T47D (cell line): Measurements from ENCODE around the gene HPS1.

ENCODE experiments used
- DNase-seq, 2 experiments: peaks; one replicate each; pipeline versions ENCODE4 v3.0.0 to v3.0.0-alpha.2; 2011 to 2012; ENCODE audit warnings: low read depth in 1 of 2, low spot score in 1 of 2
- JUND ChIP-seq: IDR thresholded peaks from 2 replicates; pipeline ENCODE4 v1.6.1; 2012; ENCODE audit warnings: low read depth
- in situ Hi-C: cut with HindIII; loops from 2 replicates; pipeline ENCODE4 v1.10.0; 2016; ENCODE audit warnings: low sequenced_read_pairs, low pct_unique_long_range_greater_than_20kb

The HPS1 gene

DNA sequence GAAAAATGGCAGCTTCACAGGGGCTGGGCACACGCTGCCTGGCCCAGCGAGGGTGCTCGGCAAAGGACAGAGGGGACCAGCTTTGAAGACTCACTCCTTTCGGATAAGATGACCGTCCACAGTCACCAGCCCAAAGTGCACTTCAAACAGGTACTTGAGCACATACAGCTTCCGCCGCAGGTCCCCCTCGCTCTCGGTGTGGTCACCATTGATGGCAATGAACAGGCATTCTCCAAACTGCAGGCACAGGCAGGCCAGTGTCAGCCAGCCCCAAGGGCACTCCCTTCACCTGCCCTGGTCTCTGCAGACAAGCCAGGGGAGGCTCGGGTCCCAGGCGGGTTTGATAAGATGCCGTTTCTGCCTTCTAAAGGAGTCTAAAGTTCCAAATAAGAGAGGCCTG, 11.6 kb downstream of the HPS1 start:
- no peak for TF ChIP-seq JUND
- no peak for DNase-seq
- in situ Hi-C loops = no loop called here

GRCh38 chr10:98433881-98434732, 12.6 kb downstream of the HPS1 start:
- no peak for DNase-seq
- in situ Hi-C loops = no loop called here

DNA sequence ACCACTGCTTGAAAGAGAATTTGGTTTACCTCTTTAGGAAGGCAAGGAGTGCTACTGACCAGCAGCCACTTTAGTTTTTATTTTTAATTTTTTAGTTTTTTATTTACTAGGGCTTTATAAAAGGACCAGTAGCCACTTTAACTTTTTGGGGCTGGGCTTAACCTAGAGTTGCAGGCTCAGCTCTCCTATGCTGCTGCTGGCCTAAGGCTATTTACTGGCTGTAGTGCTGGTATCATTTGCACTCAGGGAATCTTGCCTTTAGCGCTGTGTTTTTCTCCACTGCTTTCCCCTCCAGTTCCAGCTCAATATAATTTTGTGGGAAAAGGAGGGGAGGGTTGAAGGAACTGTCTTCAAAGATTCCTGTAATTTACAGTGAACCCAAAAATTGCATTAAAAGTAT, 13.4 kb downstream of the HPS1 start:
- no peak for TF ChIP-seq JUND
- in situ Hi-C loops = no loop called here
- DNase-seq = no peak

More at GRCh38 chr10:98433881-98434732, 12.6 kb downstream of the HPS1 start:
- TF ChIP-seq JUND = no peak

DNA sequence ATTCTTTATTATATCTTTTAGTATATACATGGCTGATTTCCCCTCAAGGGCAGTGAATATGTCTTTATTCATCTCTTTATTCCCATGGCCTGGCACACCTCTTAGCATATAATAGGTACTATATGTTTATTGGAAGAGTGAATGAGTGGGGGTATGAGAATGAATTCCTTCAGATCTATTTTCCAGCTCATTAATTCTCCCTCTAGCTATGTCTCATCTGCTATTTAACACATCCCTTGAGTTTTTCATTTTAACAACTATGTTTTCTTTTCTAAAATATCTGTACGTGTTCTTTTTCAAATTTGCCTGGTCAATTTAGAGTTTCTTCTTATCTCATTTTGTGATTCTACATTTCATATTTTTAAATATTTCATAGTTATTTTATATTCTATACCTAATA, 14.4 kb downstream of the HPS1 start:
- in situ Hi-C loops = no loop called here
- DNase-seq = no peak
- no peak for TF ChIP-seq JUND

GRCh38 chr10:98431016-98431415, 15.7 kb downstream of the HPS1 start:
- no peak for TF ChIP-seq JUND
- DNase-seq = no peak
- in situ Hi-C loops = no loop called here

- TF ChIP-seq JUND = no peak
- in situ Hi-C loops = no loop called here
- DNase-seq = no peak
Measured at GRCh38 chr10:98430427-98430826, 16.3 kb downstream of the HPS1 start.

- TF ChIP-seq JUND = no peak
- DNase-seq = no peak
- in situ Hi-C loops = no loop called here
Measured at GRCh38 chr10:98429320-98430072, 17.2 kb downstream of the HPS1 start.

DNA sequence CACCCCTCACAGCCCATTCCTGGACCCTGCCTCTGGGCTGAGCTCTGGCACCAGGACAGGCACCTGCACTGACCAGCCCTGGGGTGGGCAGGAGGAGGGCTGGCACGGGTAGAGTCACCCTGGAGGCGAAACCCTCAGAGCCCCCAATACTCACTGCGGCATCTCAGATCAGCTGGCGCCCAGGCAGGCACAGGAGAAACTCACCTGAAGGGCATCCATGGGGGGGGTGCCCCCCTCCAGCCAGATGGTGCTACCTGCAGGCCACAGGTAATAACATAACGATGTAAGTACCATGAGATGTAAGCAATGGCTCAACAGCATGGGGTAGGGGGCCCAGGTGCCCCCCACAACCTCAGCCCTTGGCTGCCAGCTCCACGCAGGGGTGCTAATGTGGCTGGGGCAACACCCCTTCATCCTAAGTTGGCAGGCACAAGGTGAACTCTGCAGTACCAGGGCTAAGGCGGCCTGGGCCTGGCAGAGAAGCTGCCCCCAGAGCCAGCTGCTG, 19.7 kb downstream of the HPS1 start:
- TF ChIP-seq JUND = no peak
- no peak for DNase-seq
- in situ Hi-C loops = no loop called here

GRCh38 chr10:98425511-98426352, 21.0 kb downstream of the HPS1 start:
- peak; percentile 42 to 63 for DNase-seq
- in situ Hi-C loops = no loop called here
- no peak for TF ChIP-seq JUND

GRCh38 chr10:98424295-98425254, 22.2 kb downstream of the HPS1 start:
- no peak for DNase-seq
- TF ChIP-seq JUND = no peak
- in situ Hi-C loops = no loop called here

GRCh38 chr10:98423691-98424120, 23.0 kb downstream of the HPS1 start:
- no peak for TF ChIP-seq JUND
- no peak for DNase-seq
- in situ Hi-C loops = no loop called here

DNA sequence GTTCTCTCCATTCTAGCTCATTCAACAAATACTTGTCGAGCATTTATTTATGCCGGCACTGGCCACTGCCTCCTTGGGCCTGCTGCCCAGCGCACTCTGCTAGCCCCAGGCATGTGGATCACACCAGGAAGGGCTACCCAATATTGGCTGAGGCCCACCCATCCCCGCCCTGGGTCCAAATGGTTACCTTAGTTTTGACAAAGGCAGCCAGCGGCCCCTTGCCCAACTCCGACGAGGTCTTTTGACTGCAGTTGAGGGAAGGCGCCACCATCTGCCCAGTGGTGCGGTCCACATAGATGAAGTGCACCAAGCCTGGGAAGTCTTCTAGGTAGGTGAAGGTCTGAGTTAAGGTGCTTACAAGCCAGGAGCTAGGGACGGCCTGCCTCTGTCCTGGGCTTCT, 24.6 kb downstream of the HPS1 start:
- no peak for TF ChIP-seq JUND
- in situ Hi-C loops = no loop called here
- DNase-seq = no peak
